GM12875 (cell line): ENCODE data around the gene PCDHGB1.
A peak's percentile ranks its signal among the peaks of the same experiment; 100 is the strongest.
"Not testable (repeated sequence)": the region's sequence is repeated elsewhere in the genome, so short reads cannot be mapped to it uniquely, and the experiment has no call there.

Source experiments
- H3K4me3 ChIP-seq: one replicate; pipeline ENCODE4 v1.5.1; 2011; ENCODE audit warnings: low read depth, low read length, control low read depth
- TF ChIP-seq, protein P1 (sequence below): IDR thresholded peaks from 2 replicates; pipeline ENCODE4 v1.5.1; 2011; ENCODE audit warnings: low read depth, mild to moderate bottlenecking, control low read depth, inconsistent platforms, low read length, moderate library complexity, borderline replicate concordance; ENCODE audit not compliant: insufficient read depth

The PCDHGB1 gene

DNA sequence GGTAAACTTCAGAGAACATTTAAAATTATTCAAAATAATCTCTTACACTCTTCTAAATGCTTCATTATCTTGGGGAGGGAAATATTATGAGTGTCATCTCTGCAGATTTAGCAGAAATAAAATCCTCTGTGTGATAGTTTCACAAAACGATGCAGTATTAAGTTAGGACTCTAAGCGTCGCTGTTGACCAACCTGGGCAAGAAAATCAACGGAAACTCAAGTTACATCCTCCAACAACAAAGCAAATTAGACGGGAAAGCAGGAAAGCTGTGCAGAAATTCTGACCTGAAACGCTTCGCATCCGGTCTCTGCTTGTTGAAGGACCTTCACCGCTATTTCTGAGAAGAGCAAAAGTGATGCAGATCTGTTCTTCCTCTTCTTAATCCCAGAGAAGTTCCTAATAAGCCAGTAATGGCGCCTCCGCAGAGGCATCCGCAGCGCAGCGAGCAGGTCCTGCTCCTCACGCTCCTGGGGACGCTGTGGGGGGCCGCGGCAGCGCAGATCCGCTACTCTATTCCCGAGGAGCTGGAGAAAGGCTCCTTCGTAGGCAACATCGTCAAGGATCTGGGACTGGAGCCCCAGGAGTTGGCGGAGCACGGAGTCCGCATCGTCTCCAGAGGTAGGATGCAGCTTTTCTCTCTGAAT, 23.9 kb downstream of the PCDHGB1 start, which contains the start of gene PCDHGA6:
PCDHGA6 (plus strand) TSS at position 219 of the 645 bp plus-strand sequence; CDS start at position 412, 193 bp downstream.
- H3K4me3 ChIP-seq: no peak within 1 kb of the TSS
- TF ChIP-seq, protein P1, sequence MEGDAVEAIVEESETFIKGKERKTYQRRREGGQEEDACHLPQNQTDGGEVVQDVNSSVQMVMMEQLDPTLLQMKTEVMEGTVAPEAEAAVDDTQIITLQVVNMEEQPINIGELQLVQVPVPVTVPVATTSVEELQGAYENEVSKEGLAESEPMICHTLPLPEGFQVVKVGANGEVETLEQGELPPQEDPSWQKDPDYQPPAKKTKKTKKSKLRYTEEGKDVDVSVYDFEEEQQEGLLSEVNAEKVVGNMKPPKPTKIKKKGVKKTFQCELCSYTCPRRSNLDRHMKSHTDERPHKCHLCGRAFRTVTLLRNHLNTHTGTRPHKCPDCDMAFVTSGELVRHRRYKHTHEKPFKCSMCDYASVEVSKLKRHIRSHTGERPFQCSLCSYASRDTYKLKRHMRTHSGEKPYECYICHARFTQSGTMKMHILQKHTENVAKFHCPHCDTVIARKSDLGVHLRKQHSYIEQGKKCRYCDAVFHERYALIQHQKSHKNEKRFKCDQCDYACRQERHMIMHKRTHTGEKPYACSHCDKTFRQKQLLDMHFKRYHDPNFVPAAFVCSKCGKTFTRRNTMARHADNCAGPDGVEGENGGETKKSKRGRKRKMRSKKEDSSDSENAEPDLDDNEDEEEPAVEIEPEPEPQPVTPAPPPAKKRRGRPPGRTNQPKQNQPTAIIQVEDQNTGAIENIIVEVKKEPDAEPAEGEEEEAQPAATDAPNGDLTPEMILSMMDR: peak; percentile 24; the same call in 1 of the 2 replicates

DNA sequence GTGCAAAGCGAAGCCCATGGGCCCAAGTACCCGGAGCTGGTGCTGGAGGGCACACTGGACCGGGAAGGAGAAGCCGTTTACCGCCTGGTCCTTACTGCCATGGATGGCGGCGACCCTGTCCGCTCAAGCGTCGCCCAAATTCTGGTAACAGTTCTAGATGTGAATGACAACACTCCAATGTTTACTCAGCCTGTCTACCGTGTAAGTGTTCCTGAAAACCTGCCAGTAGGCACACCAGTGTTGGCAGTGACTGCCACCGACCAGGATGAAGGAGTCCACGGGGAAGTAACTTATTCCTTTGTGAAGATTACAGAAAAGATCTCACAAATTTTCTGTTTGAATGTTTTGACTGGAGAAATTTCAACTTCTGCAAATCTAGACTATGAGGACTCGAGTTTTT, 24.7 kb downstream of the PCDHGB1 start:
- TF ChIP-seq, protein P1: no peak
- H3K4me3 ChIP-seq: no peak overlapping the region

DNA sequence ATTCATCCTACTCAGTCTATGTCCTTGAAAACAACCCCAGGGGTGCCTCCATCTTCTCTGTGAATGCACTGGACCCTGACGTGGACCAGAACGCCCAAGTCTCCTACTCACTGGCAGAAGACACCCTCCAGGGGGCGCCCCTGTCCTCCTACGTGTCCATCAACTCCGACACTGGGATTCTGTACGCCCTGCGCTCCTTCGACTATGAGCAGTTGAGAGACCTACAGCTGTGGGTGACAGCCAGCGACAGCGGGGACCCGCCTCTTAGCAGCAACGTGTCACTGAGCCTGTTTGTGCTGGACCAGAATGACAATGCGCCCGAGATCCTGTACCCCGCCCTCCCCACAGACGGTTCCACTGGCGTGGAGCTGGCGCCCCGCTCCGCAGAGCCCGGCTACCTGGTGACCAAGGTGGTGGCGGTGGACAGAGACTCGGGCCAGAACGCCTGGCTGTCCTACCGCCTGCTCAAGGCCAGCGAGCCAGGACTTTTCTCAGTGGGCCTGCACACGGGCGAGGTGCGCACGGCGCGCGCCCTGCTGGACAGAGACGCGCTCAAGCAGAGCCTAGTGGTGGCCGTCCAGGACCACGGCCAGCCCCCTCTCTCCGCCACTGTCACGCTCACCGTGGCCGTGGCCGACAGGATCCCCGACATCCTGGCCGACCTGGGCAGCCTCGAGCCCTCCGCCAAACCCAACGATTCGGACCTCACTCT, 25.7 kb downstream of the PCDHGB1 start:
- not testable (repeated sequence) for H3K4me3 ChIP-seq

DNA sequence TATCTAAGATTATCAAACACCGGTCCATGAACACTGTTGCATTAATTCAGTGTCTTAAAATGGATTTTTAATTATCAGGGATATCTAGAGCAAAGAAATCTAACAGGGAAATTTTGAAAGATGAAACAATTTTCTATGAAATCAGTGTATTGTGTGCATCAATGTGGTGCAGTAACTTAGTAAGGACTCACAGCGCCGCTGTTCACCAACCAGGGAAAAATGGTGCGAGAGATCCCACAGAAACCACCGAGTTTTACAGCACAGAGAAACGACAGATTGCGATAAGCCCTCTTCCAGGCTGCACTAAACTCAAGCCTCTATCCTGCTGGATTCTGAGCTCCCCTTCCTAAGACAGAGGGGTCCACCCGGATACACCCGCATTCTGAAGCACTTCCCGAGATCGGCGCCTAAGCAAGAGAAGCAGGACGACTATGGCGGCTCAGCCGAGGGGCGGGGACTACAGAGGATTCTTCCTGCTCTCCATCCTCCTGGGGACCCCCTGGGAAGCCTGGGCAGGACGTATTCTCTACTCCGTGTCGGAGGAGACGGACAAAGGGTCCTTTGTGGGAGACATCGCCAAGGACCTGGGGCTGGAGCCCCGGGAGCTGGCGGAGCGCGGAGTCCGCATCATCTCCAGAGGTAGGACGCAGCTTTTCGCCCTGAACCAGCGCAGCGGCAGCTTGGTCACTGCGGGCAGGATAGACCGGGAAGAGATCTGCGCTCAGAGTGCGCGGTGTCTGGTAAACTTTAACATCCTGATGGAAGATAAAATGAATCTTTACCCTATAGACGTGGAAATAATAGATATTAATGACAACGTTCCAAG, 32.8 kb downstream of the PCDHGB1 start, which contains the start of gene PCDHGA7:
PCDHGA7 (plus strand) TSS at position 274 of the 826 bp plus-strand sequence; CDS start at position 432, 158 bp downstream.
- TF ChIP-seq, protein P1: peak; percentile 36; the same call in 1 of the 2 replicates
- H3K4me3 ChIP-seq: peak within 1 kb of the TSS; percentile 54

DNA sequence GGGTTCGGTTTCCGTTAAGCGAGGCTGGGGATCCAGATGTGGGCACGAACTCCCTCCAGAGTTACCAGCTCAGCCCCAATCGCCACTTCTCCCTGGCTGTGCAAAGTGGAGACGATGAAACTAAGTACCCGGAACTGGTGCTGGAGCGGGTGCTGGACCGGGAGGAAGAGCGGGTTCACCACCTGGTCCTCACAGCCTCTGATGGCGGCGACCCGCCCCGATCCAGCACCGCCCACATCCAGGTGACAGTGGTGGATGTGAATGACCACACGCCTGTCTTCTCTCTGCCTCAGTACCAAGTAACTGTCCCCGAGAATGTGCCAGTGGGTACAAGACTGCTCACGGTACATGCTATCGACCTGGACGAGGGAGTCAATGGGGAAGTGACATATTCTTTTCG, 33.4 kb downstream of the PCDHGB1 start:
- TF ChIP-seq, protein P1: no peak
- H3K4me3 ChIP-seq: no peak overlapping the region

DNA sequence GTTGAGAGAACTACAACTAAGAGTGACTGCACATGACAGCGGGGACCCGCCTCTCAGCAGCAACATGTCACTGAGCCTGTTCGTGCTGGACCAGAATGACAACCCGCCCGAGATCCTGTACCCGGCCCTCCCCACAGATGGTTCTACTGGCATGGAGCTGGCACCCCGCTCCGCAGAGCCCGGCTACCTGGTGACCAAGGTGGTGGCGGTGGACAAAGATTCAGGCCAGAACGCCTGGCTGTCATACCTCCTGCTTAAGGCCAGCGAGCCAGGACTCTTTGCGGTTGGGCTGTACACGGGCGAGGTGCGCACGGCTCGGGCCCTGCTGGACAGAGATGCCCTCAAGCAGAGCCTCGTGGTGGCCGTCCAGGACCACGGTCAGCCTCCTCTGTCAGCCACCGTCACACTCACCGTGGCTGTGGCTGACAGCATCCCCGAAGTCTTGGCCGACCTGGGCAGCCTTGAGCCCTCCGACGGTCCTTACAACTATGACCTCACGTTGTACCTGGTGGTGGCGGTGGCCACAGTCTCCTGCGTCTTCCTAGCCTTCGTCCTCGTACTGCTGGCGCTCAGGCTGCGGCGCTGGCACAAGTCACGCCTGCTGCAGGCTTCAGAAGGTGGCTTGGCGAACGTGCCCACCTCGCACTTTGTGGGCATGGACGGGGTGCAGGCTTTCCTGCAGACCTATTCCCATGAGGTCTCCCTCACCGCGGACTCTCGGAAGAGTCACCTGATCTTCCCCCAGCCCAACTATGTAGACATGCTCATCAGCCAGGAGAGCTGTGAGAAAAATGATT, 34.8 kb downstream of the PCDHGB1 start:
- no peak overlapping the region for H3K4me3 ChIP-seq
- TF ChIP-seq, protein P1: no peak
